ENCODE results near the gene PCGF3. TPM values are rescaled to one million over a fixed set of nuclear protein-coding genes. Genes with fewer than 3 reads are reported as not detected.

PCGF3 gene
- total RNA-seq, 1 experiment from 2014 or later = 66.3 TPM

DNA sequence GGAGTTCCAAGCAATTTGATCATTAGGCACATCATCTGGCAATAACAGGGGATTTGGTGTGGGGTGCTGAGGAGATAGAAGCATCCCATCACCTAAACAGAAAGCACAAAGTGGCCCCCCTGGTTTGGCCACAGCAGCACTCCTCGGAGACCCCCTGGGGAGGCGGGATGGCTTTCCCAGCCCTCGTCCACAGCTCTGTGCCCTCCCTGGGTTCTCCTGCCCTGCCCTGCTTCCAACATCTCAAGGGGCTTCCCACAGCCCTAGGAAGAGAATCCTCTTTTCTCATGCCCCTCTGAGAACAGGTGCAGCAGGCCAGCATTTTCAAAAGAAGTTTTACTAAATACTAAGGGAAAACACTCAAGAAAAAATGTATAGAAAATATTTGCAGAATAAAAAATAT is 44.4 kb upstream of the PCGF3 start:
- H2AFZ ChIP-seq (ENCODE audit: low read depth, low read length, poor library complexity, severe bottlenecking) = no peak overlapping the region
- TF ChIP-seq ZNF274 (IDR thresholded peaks at IDR 0.05; ENCODE audit: low read depth, low read length) (no peak), SIN3A (IDR thresholded peaks at IDR 0.05; ENCODE audit: low read depth) (no peak), POLR2A (IDR thresholded peaks at IDR 0.05; ENCODE audit: borderline replicate concordance, extremely low read depth, insufficient read depth, insufficient read length) (no peak), ELF1 (IDR thresholded peaks at IDR 0.05; ENCODE audit: borderline replicate concordance, low read depth) (no peak), YY1 (IDR thresholded peaks at IDR 0.05; ENCODE audit: extremely low read depth, insufficient replicate concordance, low read depth, low read length) (no peak), SP1 (IDR thresholded peaks at IDR 0.05; ENCODE audit: low read depth) (no peak), CEBPB (IDR thresholded peaks at IDR 0.05; ENCODE audit: low read depth) (no peak)
- TF ChIP-seq, protein P1, sequence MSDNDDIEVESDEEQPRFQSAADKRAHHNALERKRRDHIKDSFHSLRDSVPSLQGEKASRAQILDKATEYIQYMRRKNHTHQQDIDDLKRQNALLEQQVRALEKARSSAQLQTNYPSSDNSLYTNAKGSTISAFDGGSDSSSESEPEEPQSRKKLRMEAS (IDR thresholded peaks at IDR 0.05) = no peak
- TF ChIP-seq, protein P2, sequence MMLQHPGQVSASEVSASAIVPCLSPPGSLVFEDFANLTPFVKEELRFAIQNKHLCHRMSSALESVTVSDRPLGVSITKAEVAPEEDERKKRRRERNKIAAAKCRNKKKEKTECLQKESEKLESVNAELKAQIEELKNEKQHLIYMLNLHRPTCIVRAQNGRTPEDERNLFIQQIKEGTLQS (IDR thresholded peaks at IDR 0.05) = no peak
- TF ChIP-seq, protein P3, sequence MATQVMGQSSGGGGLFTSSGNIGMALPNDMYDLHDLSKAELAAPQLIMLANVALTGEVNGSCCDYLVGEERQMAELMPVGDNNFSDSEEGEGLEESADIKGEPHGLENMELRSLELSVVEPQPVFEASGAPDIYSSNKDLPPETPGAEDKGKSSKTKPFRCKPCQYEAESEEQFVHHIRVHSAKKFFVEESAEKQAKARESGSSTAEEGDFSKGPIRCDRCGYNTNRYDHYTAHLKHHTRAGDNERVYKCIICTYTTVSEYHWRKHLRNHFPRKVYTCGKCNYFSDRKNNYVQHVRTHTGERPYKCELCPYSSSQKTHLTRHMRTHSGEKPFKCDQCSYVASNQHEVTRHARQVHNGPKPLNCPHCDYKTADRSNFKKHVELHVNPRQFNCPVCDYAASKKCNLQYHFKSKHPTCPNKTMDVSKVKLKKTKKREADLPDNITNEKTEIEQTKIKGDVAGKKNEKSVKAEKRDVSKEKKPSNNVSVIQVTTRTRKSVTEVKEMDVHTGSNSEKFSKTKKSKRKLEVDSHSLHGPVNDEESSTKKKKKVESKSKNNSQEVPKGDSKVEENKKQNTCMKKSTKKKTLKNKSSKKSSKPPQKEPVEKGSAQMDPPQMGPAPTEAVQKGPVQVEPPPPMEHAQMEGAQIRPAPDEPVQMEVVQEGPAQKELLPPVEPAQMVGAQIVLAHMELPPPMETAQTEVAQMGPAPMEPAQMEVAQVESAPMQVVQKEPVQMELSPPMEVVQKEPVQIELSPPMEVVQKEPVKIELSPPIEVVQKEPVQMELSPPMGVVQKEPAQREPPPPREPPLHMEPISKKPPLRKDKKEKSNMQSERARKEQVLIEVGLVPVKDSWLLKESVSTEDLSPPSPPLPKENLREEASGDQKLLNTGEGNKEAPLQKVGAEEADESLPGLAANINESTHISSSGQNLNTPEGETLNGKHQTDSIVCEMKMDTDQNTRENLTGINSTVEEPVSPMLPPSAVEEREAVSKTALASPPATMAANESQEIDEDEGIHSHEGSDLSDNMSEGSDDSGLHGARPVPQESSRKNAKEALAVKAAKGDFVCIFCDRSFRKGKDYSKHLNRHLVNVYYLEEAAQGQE (IDR thresholded peaks at IDR 0.05; ENCODE audit: low read depth) = no peak
- POLR2A ChIA-PET = no interaction called here
- no peak overlapping the region for H3K27ac ChIP-seq (ENCODE audit: low read depth, low read length)
- H3K9ac ChIP-seq (ENCODE audit: low read length) = no peak overlapping the region
- BruUV-seq (replicated peaks) = no TSS peak
- RAD21 ChIA-PET (ENCODE audit: low non-redundant PET in 1 of 2, low total read pairs in 2 of 2, uncharacterized antibody in 2 of 2, unreplicated experiment in 2 of 2) = no interaction called here
- no peak overlapping the region for H3K4me3 ChIP-seq (replicated peaks in 1 of 2; ENCODE audit: low read depth in 1 of 2, low read length in 2 of 2)
- no peaks in the 10 kb centered on the region for H3K4me1 ChIP-seq (ENCODE audit: control insufficient read depth in 1 of 2, insufficient read depth in 2 of 2, low read length in 2 of 2)
- CTCF ChIA-PET = no interaction called here
- H3K79me2 ChIP-seq (ENCODE audit: insufficient read depth, low read length) = no peaks in the 10 kb centered on the region
- no peaks in the 10 kb centered on the region for H3K27me3 ChIP-seq (ENCODE audit: insufficient read depth, low read length)
- H3K36me3 ChIP-seq (ENCODE audit: control insufficient read depth in 1 of 2, insufficient read depth in 2 of 2, low read length in 2 of 2) = no peaks in the 10 kb centered on the region
- DNase-seq (ENCODE audit: low read depth, low spot score) (no peak), ATAC-seq (no peak)
- H3K9me2 ChIP-seq (ENCODE audit: insufficient read depth) = no peaks in the 10 kb centered on the region
- intact Hi-C loops (cut with micrococcal nuclease) = no loop called here
- no peaks in the 10 kb centered on the region for H3K9me3 ChIP-seq (ENCODE audit: control insufficient read depth in 1 of 2, insufficient read depth in 1 of 2, low read depth in 1 of 2, low read length in 2 of 2)
- H3K4me2 ChIP-seq (ENCODE audit: low read length) = no peak overlapping the region
- no peaks in the 10 kb centered on the region for H4K20me1 ChIP-seq (ENCODE audit: insufficient read depth)
